Liver (tissue), 9 donors: ENCODE measurements around the gene ARL3. TPM values are rescaled to one million over a fixed set of nuclear protein-coding genes. Genes with fewer than 3 reads are reported as not detected.

Experiments
- DNase-seq: peaks from one replicate; pipeline ENCODE4 v3.0.0-alpha.2; 2017; ENCODE audit warnings: low spot score
- H3K27ac ChIP-seq, 2 donors: one replicate each; pipeline ENCODE4 v1.7.0; 2013; ENCODE audit warnings: inconsistent platforms in 2 of 2, low read length in 2 of 2, control low read depth in 1 of 2, low read depth in 1 of 2, mild to moderate bottlenecking in 1 of 2
- H3K27me3 ChIP-seq, 4 donors: one replicate each; pipeline versions ENCODE4 v1.6.1 to v1.7.0; 2013; ENCODE audit warnings: low read length in 3 of 4, inconsistent platforms in 1 of 4, mild to moderate bottlenecking in 1 of 4, moderate library complexity in 1 of 4; ENCODE audit not compliant: control insufficient read depth in 4 of 4, insufficient read depth in 4 of 4
- H3K36me3 ChIP-seq, 4 donors: one replicate each; pipeline versions ENCODE4 v1.6.1 to v1.7.0; 2013; ENCODE audit warnings: low read length in 3 of 4, mild to moderate bottlenecking in 3 of 4, low read depth in 1 of 4, moderate library complexity in 1 of 4; ENCODE audit not compliant: control insufficient read depth in 4 of 4, insufficient read depth in 3 of 4
- H3K4me1 ChIP-seq, 4 donors: one replicate each; pipeline versions ENCODE4 v1.6.1 to v1.7.0; 2013; ENCODE audit warnings: low read length in 3 of 4, mild to moderate bottlenecking in 3 of 4, moderate library complexity in 1 of 4; ENCODE audit not compliant: control insufficient read depth in 4 of 4, insufficient read depth in 4 of 4
- H3K4me3 ChIP-seq, 3 donors: one replicate each; pipeline versions ENCODE4 v1.6.1 to v1.7.0; 2013; ENCODE audit warnings: low read length in 3 of 3, control low read depth in 1 of 3, low read depth in 1 of 3, mild to moderate bottlenecking in 1 of 3
- H3K9ac ChIP-seq, 2 donors: one replicate each; pipeline ENCODE4 v1.7.0; 2013; ENCODE audit warnings: low read length in 2 of 2, mild to moderate bottlenecking in 2 of 2, moderate library complexity in 2 of 2, control low read depth in 1 of 2, low read depth in 1 of 2
- H3K9me3 ChIP-seq, 4 donors: one replicate each; pipeline versions ENCODE4 v1.6.1 to v1.7.0; 2013; ENCODE audit warnings: low read length in 3 of 4; ENCODE audit not compliant: control insufficient read depth in 4 of 4
- EGR1 ChIP-seq, 2 donors: IDR thresholded peaks; 2 replicates each; pipeline ENCODE4 v1.6.1; 2016 to 2018; ENCODE audit warnings: antibody characterized with exemption in 2 of 2, low read depth in 2 of 2
- FOXA1 ChIP-seq: IDR thresholded peaks from 2 replicates; pipeline ENCODE4 v1.6.1; 2016; ENCODE audit warnings: antibody characterized with exemption
- FOXA2 ChIP-seq: IDR thresholded peaks from 2 replicates; pipeline ENCODE4 v1.6.1; 2016; ENCODE audit warnings: antibody characterized with exemption
- GABPA ChIP-seq, 2 donors: IDR thresholded peaks in 1 of 2; conservative IDR thresholded peaks in 1 of 2; 2 replicates each; pipeline ENCODE4 v1.6.1; 2016; ENCODE audit warnings: antibody characterized with exemption in 2 of 2, mild to moderate bottlenecking in 1 of 2, moderate library complexity in 1 of 2
- HNF4A ChIP-seq, 2 donors: conservative IDR thresholded peaks; 2 replicates each; pipeline ENCODE4 v1.6.1; 2016; ENCODE audit warnings: antibody characterized with exemption in 2 of 2, mild to moderate bottlenecking in 2 of 2
- HNF4G ChIP-seq: IDR thresholded peaks from 2 replicates; pipeline ENCODE4 v1.6.1; 2016; ENCODE audit warnings: antibody characterized with exemption
- JUND ChIP-seq, 2 donors: IDR thresholded peaks; 2 replicates each; pipeline ENCODE4 v1.6.1; 2016; ENCODE audit warnings: antibody characterized with exemption in 2 of 2
- NR2F2 ChIP-seq: IDR thresholded peaks from 2 replicates; pipeline ENCODE4 v1.6.1; 2016; ENCODE audit warnings: antibody characterized with exemption
- RAD21 ChIP-seq, 2 donors: IDR thresholded peaks; 2 replicates each; pipeline ENCODE4 v1.6.1; 2016; ENCODE audit warnings: antibody characterized with exemption in 2 of 2, mild to moderate bottlenecking in 2 of 2
- RXRA ChIP-seq, 2 donors: IDR thresholded peaks; 2 replicates each; pipeline ENCODE4 v1.6.1; 2017 to 2018; ENCODE audit warnings: antibody characterized with exemption in 2 of 2, mild to moderate bottlenecking in 1 of 2
- SP1 ChIP-seq: IDR thresholded peaks from 2 replicates; pipeline ENCODE4 v1.6.1; 2018; ENCODE audit warnings: antibody characterized with exemption, mild to moderate bottlenecking
- TAF1 ChIP-seq: conservative IDR thresholded peaks from 2 replicates; pipeline ENCODE4 v1.6.1; 2016; ENCODE audit warnings: antibody characterized with exemption, mild to moderate bottlenecking
- YY1 ChIP-seq: IDR thresholded peaks from 2 replicates; pipeline ENCODE4 v1.6.1; 2016; ENCODE audit warnings: antibody characterized with exemption, mild to moderate bottlenecking
- WGBS: extraction: QIAGEN DNeasy Blood & Tissue Kit; methylation state at CpG from one replicate; pipeline ENCODE4 v1.1.7; 2013; 5-methylcytosine and 5-hydroxymethylcytosine counted together
- polyA plus RNA-seq, 2 donors: library from polyadenylated mRNA; stranded (reverse) in 1 of 2; unstranded in 1 of 2; fragments of 200-250 nt in 1 of 2; fragments of >200 nt in 1 of 2; fragmentation: Nextera tagmentation in 1 of 2; extraction: Ambion mirVana in 1 of 2; gene quantifications; one replicate each; pipeline versions ENCODE4 v1.2.1 to v1.2.3, GENCODE V29; 2013 to 2015
- total RNA-seq, 2 donors: library from RNA; depleted of rRNA; stranded (reverse); fragments of >200 nt; gene quantifications; one replicate each; pipeline ENCODE4 v1.2.3, GENCODE V29; 2014
- TF ChIP-seq, protein P1 (sequence below): IDR thresholded peaks from 2 replicates; pipeline ENCODE4 v1.6.1; 2016; ENCODE audit warnings: antibody characterized with exemption
- TF ChIP-seq, protein P2 (sequence below): fragments of 150-350 bp; IDR thresholded peaks from 2 replicates; pipeline ENCODE4 v1.5.1; 2017; ENCODE audit warnings: improper control_type of control experiment, low read depth, low read length; ENCODE audit not compliant: missing input control
- TF ChIP-seq, protein P3 (sequence below): IDR thresholded peaks from 2 replicates; pipeline ENCODE4 v1.6.1; 2016; ENCODE audit warnings: antibody characterized with exemption
- TF ChIP-seq, protein P4 (sequence below): IDR thresholded peaks from 2 replicates; pipeline ENCODE4 v1.6.1; 2016; ENCODE audit warnings: antibody characterized with exemption, mild to moderate bottlenecking
- TF ChIP-seq, protein P5 (sequence below): IDR thresholded peaks from 2 replicates; pipeline ENCODE4 v1.6.1; 2016; ENCODE audit warnings: antibody characterized with exemption
- donor health status: healthy.
- donor health status: healthy.
- donor health status: healthy.
- donor health status: healthy.
- donor health status: healthy.

ARL3 gene
- total and polyA plus RNA-seq, 4 donors = 1.0 to 2.5 (median 2.3) TPM

DNA sequence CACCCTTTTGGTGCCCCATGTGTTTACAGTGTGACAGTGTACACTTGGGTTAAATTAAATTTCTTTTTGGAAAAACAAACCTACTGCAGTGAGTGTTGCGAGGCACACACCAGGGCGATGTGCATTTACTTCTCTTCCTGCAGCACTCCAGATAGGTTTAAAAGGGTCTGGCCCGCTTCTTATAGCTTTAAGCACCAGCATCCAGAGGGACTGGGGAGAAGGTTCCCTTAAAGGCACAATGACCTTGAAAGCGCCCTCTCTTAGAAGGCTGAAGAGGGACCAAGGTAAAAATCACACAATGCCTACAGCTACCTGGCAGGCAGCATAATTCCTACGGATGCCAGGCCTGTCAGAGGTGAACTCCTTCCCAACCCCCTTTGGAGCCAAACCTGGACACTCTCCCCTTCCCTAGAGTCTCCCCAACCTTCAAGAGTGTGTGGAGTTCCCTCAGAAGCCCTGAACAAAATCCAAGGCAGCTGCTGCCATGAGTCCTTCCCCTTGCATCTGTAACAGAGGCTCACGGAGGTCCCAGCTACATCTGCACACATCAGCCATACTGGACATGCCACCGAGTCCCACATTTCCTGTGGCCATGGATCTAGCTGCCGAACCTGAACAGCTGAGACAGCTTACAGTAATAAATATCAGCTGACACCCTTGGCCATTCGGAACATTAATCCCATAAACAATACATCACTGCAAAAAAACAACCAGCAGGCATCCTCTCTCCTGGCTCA, 36.7 kb downstream of the ARL3 start:
- Histone ChIP-seq H3K9ac (no peak overlapping the region), H3K4me3 (no peak overlapping the region), H3K27ac (no peak overlapping the region), H3K27me3 (no peaks in the 10 kb centered on the region), H3K4me1 (peaks cover 6 to 24% (median 14%) of the 10 kb centered on the region in 4 donors), H3K9me3 (no peaks in the 10 kb centered on the region), H3K36me3 (no peaks in the 10 kb centered on the region)
- DNase-seq = no peak
- 75% methylated on average over 9 of the region's 9 CpGs for WGBS
- no peak for TF ChIP-seq RXRA (IDR thresholded peaks at IDR 0.05)
- TF ChIP-seq, protein P1, sequence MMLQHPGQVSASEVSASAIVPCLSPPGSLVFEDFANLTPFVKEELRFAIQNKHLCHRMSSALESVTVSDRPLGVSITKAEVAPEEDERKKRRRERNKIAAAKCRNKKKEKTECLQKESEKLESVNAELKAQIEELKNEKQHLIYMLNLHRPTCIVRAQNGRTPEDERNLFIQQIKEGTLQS = no peak

DNA sequence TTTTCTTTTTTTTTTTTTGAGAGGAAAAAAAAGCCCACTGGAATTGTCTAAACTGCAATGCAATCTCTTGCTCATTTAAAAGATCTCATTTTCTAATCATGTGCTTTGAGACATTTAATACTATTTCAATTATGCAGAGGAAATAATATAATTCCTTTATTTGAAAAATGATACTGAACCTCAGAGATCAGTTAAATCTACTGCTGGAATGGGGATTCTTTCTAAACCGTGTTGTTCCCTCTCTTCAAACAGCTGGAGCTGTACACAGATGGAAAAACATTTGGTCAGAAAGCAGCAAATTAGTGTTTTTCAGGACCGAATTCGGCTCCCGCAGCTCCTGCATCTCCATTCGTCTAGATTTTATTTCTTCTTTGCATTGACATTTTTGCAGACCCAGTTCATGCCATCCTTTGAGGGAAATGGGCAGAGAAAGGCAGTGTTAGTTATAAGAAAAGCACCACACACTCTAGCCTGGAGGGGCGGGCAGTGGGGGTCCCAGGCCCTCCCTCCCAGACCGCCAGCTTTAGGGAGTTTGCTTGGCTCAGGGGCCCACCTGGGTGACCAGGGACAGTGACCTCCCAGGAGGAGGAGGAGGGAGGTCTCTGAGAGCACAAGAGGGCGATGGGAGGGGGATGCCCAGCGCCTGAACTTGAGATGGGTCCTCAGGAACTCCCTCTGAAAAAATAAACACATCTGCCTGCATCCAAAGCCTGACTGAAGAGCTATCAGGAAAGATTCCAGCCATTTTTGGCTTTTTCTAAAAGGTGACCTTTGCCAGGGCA, 37.5 kb downstream of the ARL3 start:
- TF ChIP-seq GABPA (IDR thresholded peaks at IDR 0.05 in 1 of 2, conservative IDR thresholded peaks at IDR 0.05 in 1 of 2) (no peak), HNF4G (no peak), FOXA1 (no peak), FOXA2 (no peak), TAF1 (no peak), HNF4A (conservative IDR thresholded peaks at IDR 0.05) (no peak), EGR1 (IDR thresholded peaks at IDR 0.05; ENCODE audit: low read depth in 2 of 2) (no peak), JUND (IDR thresholded peaks at IDR 0.05) (no peak), NR2F2 (no peak), SP1 (no peak), RAD21 (IDR thresholded peaks at IDR 0.05) (no peak), YY1 (no peak), RXRA (IDR thresholded peaks at IDR 0.05) (no peak)
- TF ChIP-seq, protein P2, sequence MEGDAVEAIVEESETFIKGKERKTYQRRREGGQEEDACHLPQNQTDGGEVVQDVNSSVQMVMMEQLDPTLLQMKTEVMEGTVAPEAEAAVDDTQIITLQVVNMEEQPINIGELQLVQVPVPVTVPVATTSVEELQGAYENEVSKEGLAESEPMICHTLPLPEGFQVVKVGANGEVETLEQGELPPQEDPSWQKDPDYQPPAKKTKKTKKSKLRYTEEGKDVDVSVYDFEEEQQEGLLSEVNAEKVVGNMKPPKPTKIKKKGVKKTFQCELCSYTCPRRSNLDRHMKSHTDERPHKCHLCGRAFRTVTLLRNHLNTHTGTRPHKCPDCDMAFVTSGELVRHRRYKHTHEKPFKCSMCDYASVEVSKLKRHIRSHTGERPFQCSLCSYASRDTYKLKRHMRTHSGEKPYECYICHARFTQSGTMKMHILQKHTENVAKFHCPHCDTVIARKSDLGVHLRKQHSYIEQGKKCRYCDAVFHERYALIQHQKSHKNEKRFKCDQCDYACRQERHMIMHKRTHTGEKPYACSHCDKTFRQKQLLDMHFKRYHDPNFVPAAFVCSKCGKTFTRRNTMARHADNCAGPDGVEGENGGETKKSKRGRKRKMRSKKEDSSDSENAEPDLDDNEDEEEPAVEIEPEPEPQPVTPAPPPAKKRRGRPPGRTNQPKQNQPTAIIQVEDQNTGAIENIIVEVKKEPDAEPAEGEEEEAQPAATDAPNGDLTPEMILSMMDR = no peak
- TF ChIP-seq, protein P3, sequence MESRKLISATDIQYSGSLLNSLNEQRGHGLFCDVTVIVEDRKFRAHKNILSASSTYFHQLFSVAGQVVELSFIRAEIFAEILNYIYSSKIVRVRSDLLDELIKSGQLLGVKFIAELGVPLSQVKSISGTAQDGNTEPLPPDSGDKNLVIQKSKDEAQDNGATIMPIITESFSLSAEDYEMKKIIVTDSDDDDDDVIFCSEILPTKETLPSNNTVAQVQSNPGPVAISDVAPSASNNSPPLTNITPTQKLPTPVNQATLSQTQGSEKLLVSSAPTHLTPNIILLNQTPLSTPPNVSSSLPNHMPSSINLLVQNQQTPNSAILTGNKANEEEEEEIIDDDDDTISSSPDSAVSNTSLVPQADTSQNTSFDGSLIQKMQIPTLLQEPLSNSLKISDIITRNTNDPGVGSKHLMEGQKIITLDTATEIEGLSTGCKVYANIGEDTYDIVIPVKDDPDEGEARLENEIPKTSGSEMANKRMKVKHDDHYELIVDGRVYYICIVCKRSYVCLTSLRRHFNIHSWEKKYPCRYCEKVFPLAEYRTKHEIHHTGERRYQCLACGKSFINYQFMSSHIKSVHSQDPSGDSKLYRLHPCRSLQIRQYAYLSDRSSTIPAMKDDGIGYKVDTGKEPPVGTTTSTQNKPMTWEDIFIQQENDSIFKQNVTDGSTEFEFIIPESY = no peak
- TF ChIP-seq, protein P4, sequence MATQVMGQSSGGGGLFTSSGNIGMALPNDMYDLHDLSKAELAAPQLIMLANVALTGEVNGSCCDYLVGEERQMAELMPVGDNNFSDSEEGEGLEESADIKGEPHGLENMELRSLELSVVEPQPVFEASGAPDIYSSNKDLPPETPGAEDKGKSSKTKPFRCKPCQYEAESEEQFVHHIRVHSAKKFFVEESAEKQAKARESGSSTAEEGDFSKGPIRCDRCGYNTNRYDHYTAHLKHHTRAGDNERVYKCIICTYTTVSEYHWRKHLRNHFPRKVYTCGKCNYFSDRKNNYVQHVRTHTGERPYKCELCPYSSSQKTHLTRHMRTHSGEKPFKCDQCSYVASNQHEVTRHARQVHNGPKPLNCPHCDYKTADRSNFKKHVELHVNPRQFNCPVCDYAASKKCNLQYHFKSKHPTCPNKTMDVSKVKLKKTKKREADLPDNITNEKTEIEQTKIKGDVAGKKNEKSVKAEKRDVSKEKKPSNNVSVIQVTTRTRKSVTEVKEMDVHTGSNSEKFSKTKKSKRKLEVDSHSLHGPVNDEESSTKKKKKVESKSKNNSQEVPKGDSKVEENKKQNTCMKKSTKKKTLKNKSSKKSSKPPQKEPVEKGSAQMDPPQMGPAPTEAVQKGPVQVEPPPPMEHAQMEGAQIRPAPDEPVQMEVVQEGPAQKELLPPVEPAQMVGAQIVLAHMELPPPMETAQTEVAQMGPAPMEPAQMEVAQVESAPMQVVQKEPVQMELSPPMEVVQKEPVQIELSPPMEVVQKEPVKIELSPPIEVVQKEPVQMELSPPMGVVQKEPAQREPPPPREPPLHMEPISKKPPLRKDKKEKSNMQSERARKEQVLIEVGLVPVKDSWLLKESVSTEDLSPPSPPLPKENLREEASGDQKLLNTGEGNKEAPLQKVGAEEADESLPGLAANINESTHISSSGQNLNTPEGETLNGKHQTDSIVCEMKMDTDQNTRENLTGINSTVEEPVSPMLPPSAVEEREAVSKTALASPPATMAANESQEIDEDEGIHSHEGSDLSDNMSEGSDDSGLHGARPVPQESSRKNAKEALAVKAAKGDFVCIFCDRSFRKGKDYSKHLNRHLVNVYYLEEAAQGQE = no peak
- TF ChIP-seq, protein P5, sequence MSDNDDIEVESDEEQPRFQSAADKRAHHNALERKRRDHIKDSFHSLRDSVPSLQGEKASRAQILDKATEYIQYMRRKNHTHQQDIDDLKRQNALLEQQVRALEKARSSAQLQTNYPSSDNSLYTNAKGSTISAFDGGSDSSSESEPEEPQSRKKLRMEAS = no peak
- TF ChIP-seq, protein P1 = no peak
- H3K9ac ChIP-seq = no peak overlapping the region
- H3K4me1 ChIP-seq = peaks cover 6 to 24% (median 14%) of the 10 kb centered on the region in 4 donors
- peak overlapping the region in 1 of 2 donors; percentile 26 for H3K27ac ChIP-seq
- no peaks in the 10 kb centered on the region for H3K9me3 ChIP-seq
- DNase-seq = no peak
- no peaks in the 10 kb centered on the region for H3K27me3 ChIP-seq
- WGBS = 84% methylated on average over 9 of the region's 9 CpGs
- H3K36me3 ChIP-seq = no peaks in the 10 kb centered on the region
- H3K4me3 ChIP-seq = no peak overlapping the region
